GM12891 (cell line): Measurements from ENCODE around the gene SRSF7.

Experiments used
- PAX5 ChIP-seq: IDR thresholded peaks from 2 replicates; pipeline ENCODE4 v1.6.1; 2011; ENCODE audit warnings: low read length, moderate library complexity, mild to moderate bottlenecking; ENCODE audit not compliant: insufficient read depth, severe bottlenecking
- POLR2A ChIP-seq: IDR thresholded peaks from 2 replicates; pipeline ENCODE4 v1.6.1; 2011; ENCODE audit warnings: low read depth, low read length, control low read depth
- POLR2AphosphoS5 ChIP-seq: IDR thresholded peaks from 2 replicates; pipeline ENCODE4 v1.6.1; 2011; ENCODE audit warnings: low read depth, low read length, control low read depth
- SPI1 ChIP-seq: IDR thresholded peaks from 2 replicates; pipeline ENCODE4 v1.6.1; 2011; ENCODE audit warnings: low read depth, low read length, control low read depth
- TAF1 ChIP-seq: IDR thresholded peaks from 2 replicates; pipeline ENCODE4 v1.6.1; 2011; ENCODE audit warnings: low read depth, low read length, control low read depth

DNA sequence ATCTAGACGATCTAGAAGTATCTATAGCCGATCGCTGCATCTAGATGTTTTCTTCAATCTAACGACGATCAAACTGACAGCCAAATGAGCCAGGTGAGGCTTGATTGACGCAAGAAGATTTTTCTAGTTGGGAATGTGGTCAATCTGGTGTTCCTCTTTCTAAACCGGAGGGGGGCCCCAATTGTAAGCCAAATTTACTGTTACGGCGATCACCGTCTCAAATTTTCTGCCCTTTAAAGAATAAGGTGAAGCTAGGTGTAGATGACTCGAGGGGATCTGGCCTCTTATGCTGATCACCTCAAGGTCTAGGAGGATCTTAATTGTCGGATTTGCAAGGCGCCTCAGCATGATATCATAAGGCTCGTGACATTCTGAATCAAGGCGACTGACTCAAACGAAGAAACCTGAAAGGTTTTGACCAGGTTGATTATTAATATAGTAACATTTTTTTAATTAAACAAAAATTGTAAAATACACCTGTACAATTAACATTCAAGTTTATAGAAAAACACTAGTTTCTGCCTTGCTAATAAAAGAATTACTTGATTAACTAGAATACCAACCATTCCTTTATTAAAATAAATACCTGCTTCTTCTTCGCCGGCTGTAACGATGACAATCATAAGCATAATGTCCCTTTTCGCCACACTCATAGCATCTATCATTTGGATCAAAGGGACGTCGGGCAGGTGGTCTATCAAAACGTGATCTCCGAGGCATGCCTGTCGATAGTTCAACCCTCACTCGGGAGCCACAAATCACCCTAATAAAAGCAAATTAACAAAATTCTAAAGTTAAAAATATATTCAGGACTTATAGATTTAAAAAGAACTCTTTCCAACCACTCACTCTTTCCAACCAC lies 2.0 kb downstream of the SRSF7 start:
- no peak; the same call in 1 of the 2 replicates for TF ChIP-seq POLR2AphosphoS5
- 0 out of 2 replicates have a peak, but pooled peaks have one; percentile 11 for TF ChIP-seq POLR2A
- TF ChIP-seq TAF1 = no peak
- no peak for TF ChIP-seq SPI1
- no peak for TF ChIP-seq PAX5
